NCI-H1417 treated with DMSO at 0.1 percent for 48 hours (cell line): ENCODE measurements around the gene FSTL3.

Experiments used
- DNase-seq: peaks from one replicate; lab custom pipeline; 2025; lab: John Stamatoyannopoulos, UW

FSTL3 gene

GRCh38 chr19:645912-646778 lies 30.0 kb upstream of the FSTL3 start:
- no peak for DNase-seq

GRCh38 chr19:646779-647565 lies 29.2 kb upstream of the FSTL3 start:
- no peak for DNase-seq

DNA sequence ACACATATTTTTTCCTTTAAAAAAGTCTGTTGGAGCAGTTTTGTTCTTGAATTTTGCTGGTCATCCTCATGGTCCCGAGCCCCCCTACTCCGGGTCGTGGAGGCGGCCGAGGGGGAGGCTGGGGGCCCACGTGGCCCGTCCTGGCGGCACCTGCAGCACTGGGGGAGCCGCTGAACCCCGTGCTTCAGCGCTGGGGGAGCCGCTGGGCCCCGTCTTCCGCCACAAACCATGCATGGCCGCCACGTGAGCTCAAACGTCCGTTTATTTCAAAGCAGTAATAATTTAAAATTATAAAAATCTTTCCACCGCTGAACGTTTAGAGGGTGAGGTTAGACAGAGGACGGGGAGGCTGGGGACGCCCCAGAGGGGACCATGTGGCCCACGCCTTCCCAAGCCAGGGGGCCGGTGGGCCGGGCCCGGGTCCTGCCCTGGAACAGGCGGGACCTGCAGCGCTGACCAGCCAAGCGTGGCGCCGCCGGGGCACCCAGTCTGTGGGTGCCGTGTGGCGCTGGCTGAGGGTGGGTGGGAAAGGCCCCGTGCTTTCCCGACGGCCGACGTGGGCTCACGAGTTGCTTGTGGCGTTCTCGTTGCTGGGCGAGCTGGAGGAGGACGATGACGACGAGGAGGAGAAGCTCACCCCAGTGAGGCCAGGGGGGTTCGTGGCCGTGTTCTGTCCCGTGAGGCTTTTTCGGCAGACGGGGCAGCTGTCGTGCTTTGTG lies 28.5 kb upstream of the FSTL3 start:
- DNase-seq = no peak

DNA sequence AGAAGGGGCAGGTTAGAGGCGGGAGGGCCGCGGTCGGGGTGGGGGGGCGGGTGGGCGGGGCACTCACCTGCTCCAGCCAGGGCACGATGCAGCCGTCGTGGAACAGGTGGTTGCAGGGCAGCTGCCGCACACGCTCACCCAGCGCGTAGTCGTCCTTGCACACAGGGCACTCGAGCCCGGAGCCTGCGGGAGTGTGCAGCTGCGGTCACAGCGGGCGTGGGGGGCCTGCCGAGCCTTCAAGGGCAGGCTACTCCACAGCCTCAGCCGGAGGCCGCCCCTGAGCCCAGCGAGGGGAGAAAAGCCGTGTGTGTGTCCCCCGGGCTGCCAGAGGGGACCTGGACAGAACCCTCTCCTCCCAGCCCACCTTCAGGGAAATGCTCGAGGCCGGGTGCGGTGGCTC lies 27.9 kb upstream of the FSTL3 start:
- DNase-seq = no peak

DNA sequence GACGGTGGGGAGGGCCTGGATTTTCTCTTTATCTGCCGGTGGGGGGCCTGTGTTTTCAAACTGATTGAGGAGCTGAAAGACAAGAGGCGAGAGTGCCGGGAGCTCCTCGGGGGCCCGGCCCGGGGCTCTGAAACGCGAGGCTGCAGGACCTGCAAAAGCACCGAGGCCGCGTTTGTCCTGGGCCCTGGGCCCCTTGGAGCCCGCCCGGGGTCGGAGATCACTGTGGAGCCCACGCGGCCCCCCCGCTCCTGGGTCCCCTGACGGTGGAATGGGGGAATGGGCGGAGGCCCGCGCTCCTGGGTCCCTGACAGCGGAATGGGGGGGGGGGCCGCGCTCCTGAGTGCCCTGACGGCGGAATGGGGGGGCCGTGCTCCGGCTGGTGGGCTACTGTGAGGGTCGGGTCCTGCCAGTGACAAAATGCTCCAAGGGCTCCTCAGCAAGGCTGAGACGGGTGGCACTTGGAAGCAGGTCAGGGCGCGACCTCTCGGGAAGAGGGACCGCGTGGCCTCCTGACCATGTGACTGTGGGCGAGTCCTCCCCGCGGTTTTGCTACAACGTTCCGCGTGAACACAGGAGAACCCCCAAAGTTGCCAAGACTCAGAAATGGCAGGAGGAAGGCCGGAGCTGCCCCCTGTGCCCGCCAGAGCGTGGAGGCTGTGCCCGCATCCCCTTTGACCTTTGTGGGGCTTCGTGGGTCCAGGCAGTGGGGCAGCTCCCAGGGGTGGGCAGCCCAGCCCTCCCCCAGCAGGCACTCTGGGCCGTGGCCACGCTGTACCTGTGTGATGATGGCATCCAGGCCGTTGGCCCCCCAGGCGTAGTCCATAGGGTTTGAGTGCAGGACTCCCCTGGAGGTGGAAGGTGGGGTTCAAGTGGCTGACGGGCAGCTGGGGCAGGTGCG lies 27.0 kb upstream of the FSTL3 start:
- DNase-seq = no peak

DNA sequence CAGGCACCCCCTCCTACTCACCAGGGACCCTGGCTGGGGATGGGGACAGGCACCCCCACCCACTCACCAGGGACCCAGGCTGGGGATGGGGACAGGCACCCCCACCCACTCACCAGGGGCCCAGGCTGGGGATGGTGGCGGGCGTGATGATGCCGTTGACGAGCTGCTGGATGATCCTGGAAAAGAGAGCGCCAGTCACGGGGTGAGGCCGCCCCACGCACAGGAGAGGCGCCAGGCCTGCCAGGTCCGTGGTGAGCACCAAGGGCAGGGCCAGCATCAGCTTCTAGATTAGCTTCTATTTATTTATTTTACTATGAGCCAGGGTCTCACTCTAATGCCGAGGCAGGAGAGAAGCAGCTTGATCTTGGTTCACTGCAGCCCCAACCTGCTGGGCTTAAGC lies 26.1 kb upstream of the FSTL3 start:
- DNase-seq = no peak

- no peak for DNase-seq
Measured at GRCh38 chr19:651114-651818, 24.9 kb upstream of the FSTL3 start.

- DNase-seq = no peak
Measured at GRCh38 chr19:651991-652390, 24.2 kb upstream of the FSTL3 start.

DNA sequence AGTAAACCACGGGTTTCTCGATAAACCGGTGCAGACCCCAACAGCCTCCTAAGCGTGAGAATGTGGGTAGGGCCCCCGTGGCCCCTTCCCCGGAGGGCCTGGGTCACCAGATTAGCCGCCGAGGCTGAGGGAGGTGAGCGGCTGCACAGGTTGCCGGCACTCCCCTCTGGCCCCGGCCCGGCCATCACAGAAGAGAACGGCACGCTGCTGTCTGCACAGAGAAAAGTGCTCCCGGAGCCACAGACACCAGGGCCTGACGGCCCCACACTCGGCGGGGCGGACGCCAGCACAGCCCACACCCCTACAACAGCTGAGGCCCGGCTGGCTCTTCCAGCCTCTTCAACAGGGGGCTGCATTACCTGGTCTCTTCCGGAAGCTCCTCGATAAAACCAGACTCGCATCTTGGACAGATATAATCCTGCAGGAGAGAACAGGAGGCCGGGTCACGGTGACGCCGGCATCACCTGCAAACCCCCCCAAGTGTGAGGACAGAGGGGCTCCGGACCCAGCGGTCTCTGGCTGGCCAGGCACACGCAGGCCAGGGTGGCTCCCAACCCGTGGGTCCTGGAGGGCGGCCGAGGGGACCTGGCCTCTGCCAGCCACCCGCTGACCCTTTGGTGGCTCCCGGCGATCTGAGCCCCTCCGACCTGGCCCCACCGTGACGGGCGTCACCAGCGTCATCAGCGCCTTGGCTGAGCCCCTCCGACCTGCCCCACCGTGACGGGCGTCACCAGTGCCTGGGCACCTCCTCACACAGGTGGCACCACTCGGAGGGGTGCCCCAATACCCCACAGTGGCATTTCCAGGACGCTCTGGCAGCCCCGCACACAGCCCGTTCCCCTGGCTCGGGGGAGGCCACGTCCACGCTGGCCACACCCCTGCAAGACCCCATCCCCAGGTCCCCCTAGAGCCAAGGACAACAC lies 23.5 kb upstream of the FSTL3 start:
- DNase-seq = no peak

- DNase-seq = no peak
Measured at GRCh38 chr19:653425-653824, 22.8 kb upstream of the FSTL3 start.

GRCh38 chr19:655691-656090 lies 20.5 kb upstream of the FSTL3 start:
- no peak for DNase-seq

GRCh38 chr19:656751-657559 lies 19.2 kb upstream of the FSTL3 start:
- no peak for DNase-seq

- DNase-seq = no peak
Measured at GRCh38 chr19:657611-658010, 18.6 kb upstream of the FSTL3 start.

GRCh38 chr19:658059-658839 lies 17.9 kb upstream of the FSTL3 start:
- no peak for DNase-seq

DNA sequence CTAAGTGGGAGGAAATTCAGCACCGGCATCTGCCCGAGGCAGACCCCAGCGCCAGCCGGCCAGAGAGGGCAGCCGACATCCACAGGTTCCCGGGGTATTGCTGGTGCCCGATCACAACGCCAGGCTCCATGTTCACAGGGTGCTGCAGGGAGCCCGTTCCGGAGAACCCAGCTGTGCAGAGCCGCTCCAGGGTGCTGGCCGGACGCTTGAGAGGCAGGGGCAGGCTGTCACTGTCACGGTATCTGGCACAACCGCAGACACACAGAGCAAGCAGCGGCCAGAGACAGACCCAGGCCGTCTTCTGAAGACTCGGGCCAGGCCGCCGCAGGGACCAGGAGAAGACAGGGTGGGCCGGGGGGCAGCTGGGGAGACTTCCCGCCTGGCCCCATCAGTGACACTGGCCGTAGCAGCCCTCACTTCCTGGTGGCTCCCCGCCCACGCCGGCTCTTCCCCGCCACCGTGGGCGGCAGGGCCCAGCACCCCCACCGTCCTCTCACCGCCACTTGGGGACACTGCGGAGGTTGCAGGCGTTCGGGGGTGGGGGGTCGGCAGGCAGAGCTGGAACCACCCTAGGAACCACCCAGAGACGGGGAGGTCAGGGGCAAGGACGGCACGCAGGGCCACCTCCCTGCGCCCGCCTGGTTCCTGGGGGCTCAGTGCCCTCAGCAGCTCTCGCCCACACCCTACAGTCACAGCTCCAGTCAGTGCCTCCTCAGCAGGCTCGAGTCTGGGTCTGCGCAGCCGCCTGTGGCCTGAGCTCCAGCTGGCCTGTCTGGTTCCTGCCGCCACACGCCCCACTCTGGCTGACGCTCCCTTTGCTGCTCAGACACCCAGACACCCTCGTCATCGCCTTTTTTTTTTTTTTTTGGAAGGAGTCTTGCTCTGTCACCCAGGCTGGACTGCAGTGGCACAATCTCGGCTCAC lies 17.0 kb upstream of the FSTL3 start:
- DNase-seq = no peak

DNA sequence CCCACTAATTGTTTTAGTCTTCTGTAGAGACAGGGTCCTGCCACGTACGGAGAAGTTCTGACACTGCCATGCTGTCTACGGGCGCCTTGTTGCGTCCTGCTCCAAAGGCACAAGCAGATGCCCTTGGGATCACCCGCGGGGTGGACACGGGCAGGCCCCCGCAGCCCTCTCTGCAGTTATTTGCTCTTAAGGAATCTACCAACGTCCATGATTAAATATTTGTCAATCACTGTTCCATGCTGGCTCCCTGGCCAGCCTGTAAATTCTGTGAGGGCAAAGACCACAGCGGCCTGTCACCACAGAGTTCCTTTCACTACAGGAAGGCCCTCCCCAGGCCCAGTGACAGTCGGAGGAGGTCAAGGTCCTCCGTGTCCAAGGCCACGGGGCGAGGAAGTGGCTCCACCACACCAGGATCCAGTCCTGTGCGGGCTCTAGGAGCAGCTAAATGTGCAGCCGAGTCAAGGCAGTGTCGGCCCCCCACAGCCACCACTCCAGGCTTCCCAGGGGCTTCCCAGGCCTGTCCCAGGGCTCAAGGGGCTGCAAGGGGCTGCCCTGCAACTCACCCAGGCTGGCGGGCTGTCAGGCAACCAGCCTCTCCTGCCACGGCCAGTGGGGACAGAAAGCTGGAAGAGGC lies 15.3 kb upstream of the FSTL3 start:
- DNase-seq = no peak
